ENCODE measurements around the gene TMEM202.
"Not testable (repeated sequence)": the region's sequence is repeated elsewhere in the genome, so short reads cannot be mapped to it uniquely, and the experiment has no call there.

Gene TMEM202

DNA sequence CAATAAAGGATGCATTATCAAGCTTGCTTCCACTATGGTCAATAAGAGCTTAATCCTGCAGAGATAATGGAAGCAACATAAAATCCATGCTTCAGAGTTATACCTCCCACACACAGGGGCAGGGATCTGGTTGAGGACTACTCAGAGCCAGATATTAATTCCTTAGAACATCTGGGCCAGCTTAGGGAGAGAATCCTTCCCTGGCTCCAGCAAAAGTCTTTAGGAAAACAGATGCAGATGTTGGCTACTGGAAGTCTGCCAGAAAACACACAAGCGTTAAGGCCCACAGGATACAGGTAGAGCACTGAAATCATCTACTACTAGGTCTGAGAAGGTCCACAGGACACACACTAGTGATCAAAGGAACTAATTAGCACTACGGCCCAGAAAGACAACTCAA is 25.2 kb downstream of the TMEM202 start:
- H3K4me3 ChIP-seq (ENCODE audit: extremely low read depth, insufficient read depth, low read length, poor library complexity, severe bottlenecking), result no peak overlapping the region
- no peaks in the 10 kb centered on the region for H3K4me1 ChIP-seq (ENCODE audit: control insufficient read depth, insufficient read depth, low read length, poor library complexity, severe bottlenecking)
- no peak overlapping the region for H3K27ac ChIP-seq (ENCODE audit: low read depth, low read length, severe bottlenecking)
- no peaks in the 10 kb centered on the region for H3K36me3 ChIP-seq (ENCODE audit: control insufficient read depth, insufficient read depth, low read length)
- 74 to 80% methylated on average over 2 of the region's 2 CpGs for WGBS, 2 experiments (ENCODE audit: insufficient coverage in 2 of 2)
- peaks cover 5% of the 10 kb centered on the region for H3K9me3 ChIP-seq (ENCODE audit: control insufficient read depth, low read length)

DNA sequence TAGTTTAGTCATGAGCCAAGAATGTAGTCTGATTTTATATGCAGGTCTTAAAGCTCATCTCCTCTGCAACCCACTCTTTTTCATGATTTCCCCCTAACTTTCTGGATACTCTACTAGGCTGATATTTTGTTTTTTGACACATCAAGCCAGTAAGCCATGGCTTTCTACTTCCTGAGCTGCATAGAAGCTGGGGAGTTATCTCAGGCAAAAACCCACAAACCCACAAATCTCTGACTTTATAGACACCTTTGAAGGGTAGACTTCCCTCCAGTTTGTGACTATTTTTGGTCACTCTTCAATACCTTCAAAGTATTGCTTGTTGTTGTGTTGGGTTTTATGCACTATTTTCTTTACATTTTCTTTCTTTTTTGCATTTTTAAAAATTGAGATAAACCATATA is 28.6 kb downstream of the TMEM202 start:
- peaks cover 5% of the 10 kb centered on the region for H3K9me3 ChIP-seq (ENCODE audit: control insufficient read depth, low read length)
- H3K36me3 ChIP-seq (ENCODE audit: control insufficient read depth, insufficient read depth, low read length), result no peaks in the 10 kb centered on the region
- H3K27ac ChIP-seq (ENCODE audit: low read depth, low read length, severe bottlenecking), result no peak overlapping the region
- no peaks in the 10 kb centered on the region for H3K4me1 ChIP-seq (ENCODE audit: control insufficient read depth, insufficient read depth, low read length, poor library complexity, severe bottlenecking)
- H3K4me3 ChIP-seq (ENCODE audit: extremely low read depth, insufficient read depth, low read length, poor library complexity, severe bottlenecking), result no peak overlapping the region

DNA sequence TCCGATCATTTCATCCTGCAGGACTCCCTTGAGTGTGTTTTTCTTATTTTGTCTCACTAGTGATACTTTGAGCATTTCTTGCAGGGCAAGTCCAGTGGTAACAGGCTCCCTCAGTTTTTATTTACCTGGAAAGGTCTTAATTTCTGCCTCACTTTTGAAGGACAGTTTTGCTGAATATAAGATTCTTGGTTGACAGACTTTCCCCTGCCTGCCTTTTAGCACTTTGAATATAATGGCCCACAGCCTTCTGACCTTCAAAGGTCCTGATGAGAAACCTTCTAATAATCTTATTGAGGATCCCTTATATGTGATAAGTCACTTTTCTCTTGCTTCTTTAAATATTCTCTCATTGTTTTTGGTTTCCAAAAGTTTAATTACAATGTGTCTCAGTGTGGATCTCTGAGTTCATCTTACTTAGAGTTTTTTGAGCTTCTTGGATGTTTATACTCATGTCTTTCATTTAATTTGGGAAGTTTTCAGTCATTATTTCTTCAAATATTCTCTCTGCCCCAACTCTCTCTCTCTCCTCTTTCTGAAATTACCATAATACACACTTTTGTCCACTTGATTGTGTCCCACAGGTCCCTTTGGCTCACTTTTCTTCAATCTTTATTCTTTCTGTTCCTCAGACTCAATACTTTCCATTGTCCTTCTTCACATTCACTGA is 39.7 kb downstream of the TMEM202 start:
- Histone ChIP-seq H3K9me3 (ENCODE audit: control insufficient read depth, low read length) (no peaks in the 10 kb centered on the region), H3K27ac (ENCODE audit: low read depth, low read length, severe bottlenecking) (no peak overlapping the region), H3K36me3 (ENCODE audit: control insufficient read depth, insufficient read depth, low read length) (no peaks in the 10 kb centered on the region), H3K4me1 (ENCODE audit: control insufficient read depth, insufficient read depth, low read length, poor library complexity, severe bottlenecking) (no peaks in the 10 kb centered on the region), H3K4me3 (ENCODE audit: extremely low read depth, insufficient read depth, low read length, poor library complexity, severe bottlenecking) (no peak overlapping the region)
- no CpG with 5 or more reads among the region's 1 CpG for WGBS, 2 experiments (ENCODE audit: insufficient coverage in 2 of 2)

DNA sequence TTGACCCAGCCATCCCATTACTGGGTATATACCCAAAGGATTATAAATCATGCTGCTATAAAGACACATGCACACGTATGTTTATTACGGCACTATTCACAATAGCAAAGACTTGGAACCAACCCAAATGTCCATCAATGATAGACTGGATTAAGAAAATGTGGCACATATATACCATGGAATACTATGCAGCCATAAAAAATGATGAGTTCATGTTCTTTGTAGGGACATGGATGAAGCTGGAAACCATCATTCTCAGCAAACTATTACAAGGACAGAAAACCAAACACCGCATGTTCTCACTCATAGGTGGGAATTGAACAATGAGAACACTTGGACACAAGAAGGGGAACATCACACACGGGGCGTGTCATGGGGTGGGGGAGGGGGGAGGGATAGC is 44.7 kb downstream of the TMEM202 start:
- not testable (repeated sequence) for H3K36me3 ChIP-seq (ENCODE audit: control insufficient read depth, insufficient read depth, low read length); H3K4me3 ChIP-seq (ENCODE audit: extremely low read depth, insufficient read depth, low read length, poor library complexity, severe bottlenecking); H3K4me1 ChIP-seq (ENCODE audit: control insufficient read depth, insufficient read depth, low read length, poor library complexity, severe bottlenecking); H3K27ac ChIP-seq (ENCODE audit: low read depth, low read length, severe bottlenecking); H3K9me3 ChIP-seq (ENCODE audit: control insufficient read depth, low read length)
- WGBS, 2 experiments (ENCODE audit: insufficient coverage in 2 of 2), result 93% methylated on average over 2 of the region's 5 CpGs; no CpG with 5 or more reads in 1 of the 2 experiments

DNA sequence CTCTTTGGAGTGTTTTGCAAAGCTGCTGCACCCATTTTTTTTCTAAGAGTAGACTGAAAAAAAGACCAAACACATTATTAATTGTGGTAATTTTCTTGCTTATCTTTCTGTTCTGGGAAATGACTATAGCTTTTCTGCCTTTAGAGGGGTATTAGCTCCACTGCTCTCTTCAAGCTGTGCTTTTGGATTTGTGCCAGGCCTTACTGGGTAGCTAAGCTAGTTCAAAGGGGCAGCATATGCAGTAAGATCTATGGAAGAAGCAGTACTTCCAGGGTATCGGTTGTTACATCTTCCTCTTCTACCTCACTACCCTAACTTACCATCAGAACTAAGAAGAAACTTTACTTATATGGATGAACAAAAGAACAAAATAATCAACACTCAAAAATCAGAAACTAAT is 47.3 kb downstream of the TMEM202 start:
- H3K36me3 ChIP-seq (ENCODE audit: control insufficient read depth, insufficient read depth, low read length), result no peaks in the 10 kb centered on the region
- no peaks in the 10 kb centered on the region for H3K9me3 ChIP-seq (ENCODE audit: control insufficient read depth, low read length)
- no peaks in the 10 kb centered on the region for H3K4me1 ChIP-seq (ENCODE audit: control insufficient read depth, insufficient read depth, low read length, poor library complexity, severe bottlenecking)
- no peak overlapping the region for H3K4me3 ChIP-seq (ENCODE audit: extremely low read depth, insufficient read depth, low read length, poor library complexity, severe bottlenecking)
- whole genome bisulfite sequencing, 2 experiments (ENCODE audit: insufficient coverage in 2 of 2), result no CpG with 5 or more reads among the region's 1 CpG
- no peak overlapping the region for H3K27ac ChIP-seq (ENCODE audit: low read depth, low read length, severe bottlenecking)

DNA sequence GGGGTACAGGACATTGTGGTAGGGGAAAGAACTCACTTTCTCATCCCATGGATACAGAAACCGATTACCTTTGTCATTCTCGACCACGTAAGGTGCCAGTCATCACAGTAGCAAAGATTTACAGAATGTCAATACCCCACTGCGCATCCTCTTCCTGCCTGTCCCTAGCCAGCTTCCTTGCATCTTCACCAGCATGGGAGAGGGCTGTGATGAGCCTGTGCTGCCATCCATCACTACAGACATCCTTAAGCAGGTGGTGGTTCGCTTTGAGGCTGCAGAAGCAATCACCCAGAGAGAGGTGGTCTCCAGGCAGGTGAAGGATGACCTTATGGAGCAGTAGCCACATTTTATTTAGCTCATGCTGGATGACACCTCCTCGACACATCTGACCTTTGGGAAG is 52.7 kb downstream of the TMEM202 start:
- no peaks in the 10 kb centered on the region for H3K4me1 ChIP-seq (ENCODE audit: control insufficient read depth, insufficient read depth, low read length, poor library complexity, severe bottlenecking)
- 77 to 80% methylated on average over 4 to 6 of the region's 6 CpGs for WGBS, 2 experiments (ENCODE audit: insufficient coverage in 2 of 2)

DNA sequence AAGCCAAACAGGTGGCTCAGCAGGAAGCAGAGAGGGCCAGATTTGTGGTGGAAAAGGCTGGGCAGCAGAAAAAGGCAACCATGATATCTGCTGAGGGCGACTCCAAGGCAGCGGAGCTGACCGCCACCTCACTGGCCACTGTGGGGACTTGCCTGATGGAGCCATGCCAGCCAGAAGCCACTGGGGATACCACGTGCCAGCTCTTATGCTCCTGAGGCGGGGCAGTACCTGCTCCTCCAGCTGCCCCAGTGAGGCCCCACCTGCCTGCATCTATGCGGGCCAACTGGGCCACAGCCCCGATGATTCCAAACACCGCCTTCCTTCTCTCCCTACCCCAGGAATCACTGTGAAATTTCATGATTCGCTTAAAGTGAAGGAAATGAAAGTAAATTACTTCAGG is 53.1 kb downstream of the TMEM202 start:
- WGBS, 2 experiments (ENCODE audit: insufficient coverage in 2 of 2), result 84 to 87% methylated on average over 5 to 8 of the region's 9 CpGs
- H3K36me3 ChIP-seq (ENCODE audit: control insufficient read depth, insufficient read depth, low read length), result no peaks in the 10 kb centered on the region
- H3K4me1 ChIP-seq (ENCODE audit: control insufficient read depth, insufficient read depth, low read length, poor library complexity, severe bottlenecking), result no peaks in the 10 kb centered on the region
- no peaks in the 10 kb centered on the region for H3K9me3 ChIP-seq (ENCODE audit: control insufficient read depth, low read length)
- H3K4me3 ChIP-seq (ENCODE audit: extremely low read depth, insufficient read depth, low read length, poor library complexity, severe bottlenecking), result no peak overlapping the region
- no peak overlapping the region for H3K27ac ChIP-seq (ENCODE audit: low read depth, low read length, severe bottlenecking)

More for the DNA sequence above, 52.7 kb downstream of the TMEM202 start:
- Histone ChIP-seq H3K27ac (ENCODE audit: low read depth, low read length, severe bottlenecking) (no peak overlapping the region), H3K36me3 (ENCODE audit: control insufficient read depth, insufficient read depth, low read length) (no peaks in the 10 kb centered on the region), H3K9me3 (ENCODE audit: control insufficient read depth, low read length) (no peaks in the 10 kb centered on the region), H3K4me3 (ENCODE audit: extremely low read depth, insufficient read depth, low read length, poor library complexity, severe bottlenecking) (no peak overlapping the region)

DNA sequence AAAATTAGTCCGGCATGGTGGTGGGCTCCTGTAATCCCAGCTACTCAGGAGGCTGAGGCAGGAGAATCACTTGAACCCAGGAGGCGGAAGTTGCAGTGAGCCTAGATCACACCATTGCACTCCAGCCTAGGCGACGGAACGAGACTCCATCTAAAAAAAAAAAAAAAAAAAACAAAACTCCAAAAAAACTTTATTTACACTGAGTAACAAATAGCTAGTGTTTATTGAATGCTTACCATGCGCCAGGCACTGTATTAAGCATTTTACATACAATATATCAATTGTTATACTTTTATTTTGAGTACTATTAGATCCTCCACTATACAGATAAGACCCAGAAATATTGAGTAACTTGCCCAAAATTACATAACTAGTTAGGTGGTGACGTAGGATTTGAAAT is 58.6 kb downstream of the TMEM202 start:
- Histone ChIP-seq H3K36me3 (ENCODE audit: control insufficient read depth, insufficient read depth, low read length) (no peaks in the 10 kb centered on the region), H3K4me3 (ENCODE audit: extremely low read depth, insufficient read depth, low read length, poor library complexity, severe bottlenecking) (no peak overlapping the region), H3K9me3 (ENCODE audit: control insufficient read depth, low read length) (no peaks in the 10 kb centered on the region), H3K4me1 (ENCODE audit: control insufficient read depth, insufficient read depth, low read length, poor library complexity, severe bottlenecking) (no peaks in the 10 kb centered on the region), H3K27ac (ENCODE audit: low read depth, low read length, severe bottlenecking) (no peak overlapping the region)
- WGBS, 2 experiments (ENCODE audit: insufficient coverage in 2 of 2), result 100% methylated on average over 1 of the region's 7 CpGs; no CpG with 5 or more reads in 1 of the 2 experiments

All from mesodermal cell (in vitro differentiated cells).